ENCODE results near the gene OR10J1.
"Not testable (repeated sequence)": the region's sequence is repeated elsewhere in the genome, so short reads cannot be mapped to it uniquely, and the experiment has no call there.

Gene OR10J1

GRCh38 chr1:159441360-159441759 lies 1.8 kb downstream of the OR10J1 start:
- FAIRE-seq, result no peak
- no peak for DNase-seq (ENCODE audit: insufficient read length, low spot score)
- TF ChIP-seq POLR2A (IDR thresholded peaks at IDR 0.05; ENCODE audit: low read depth, low read length) (no peak), PAX5 (IDR thresholded peaks at IDR 0.05; ENCODE audit: insufficient read depth, low read length, severe bottlenecking) (no peak), POU2F2 (IDR thresholded peaks at IDR 0.05; ENCODE audit: low read depth, low read length) (no peak), TAF1 (IDR thresholded peaks at IDR 0.05; ENCODE audit: low read depth, low read length) (no peak), SPI1 (IDR thresholded peaks at IDR 0.05; ENCODE audit: low read depth, low read length) (no peak), POLR2AphosphoS5 (IDR thresholded peaks at IDR 0.05; ENCODE audit: low read depth, low read length) (no peak)

GRCh38 chr1:159442428-159442827 lies 2.9 kb downstream of the OR10J1 start:
- DNase-seq (ENCODE audit: insufficient read length, low spot score), result no peak
- TF ChIP-seq TAF1 (IDR thresholded peaks at IDR 0.05; ENCODE audit: low read depth, low read length), result no peak
- TF ChIP-seq POU2F2 (IDR thresholded peaks at IDR 0.05; ENCODE audit: low read depth, low read length), result no peak
- no peak for TF ChIP-seq POLR2AphosphoS5 (IDR thresholded peaks at IDR 0.05; ENCODE audit: low read depth, low read length)
- TF ChIP-seq POLR2A (IDR thresholded peaks at IDR 0.05; ENCODE audit: low read depth, low read length), result no peak
- no peak for TF ChIP-seq SPI1 (IDR thresholded peaks at IDR 0.05; ENCODE audit: low read depth, low read length)
- no peak for TF ChIP-seq PAX5 (IDR thresholded peaks at IDR 0.05; ENCODE audit: insufficient read depth, low read length, severe bottlenecking)
- FAIRE-seq, result no peak

GRCh38 chr1:159443066-159443750 lies 3.7 kb downstream of the OR10J1 start:
- no peak for TF ChIP-seq SPI1 (IDR thresholded peaks at IDR 0.05; ENCODE audit: low read depth, low read length)
- TF ChIP-seq POLR2A (IDR thresholded peaks at IDR 0.05; ENCODE audit: low read depth, low read length), result no peak
- no peak for TF ChIP-seq PAX5 (IDR thresholded peaks at IDR 0.05; ENCODE audit: insufficient read depth, low read length, severe bottlenecking)
- no peak for TF ChIP-seq POU2F2 (IDR thresholded peaks at IDR 0.05; ENCODE audit: low read depth, low read length)
- no peak for TF ChIP-seq POLR2AphosphoS5 (IDR thresholded peaks at IDR 0.05; ENCODE audit: low read depth, low read length)
- no peak for TF ChIP-seq TAF1 (IDR thresholded peaks at IDR 0.05; ENCODE audit: low read depth, low read length)
- FAIRE-seq (no peak), DNase-seq (ENCODE audit: insufficient read length, low spot score) (no peak)

GRCh38 chr1:159444511-159444910 lies 5.0 kb downstream of the OR10J1 start:
- FAIRE-seq (no peak), DNase-seq (ENCODE audit: insufficient read length, low spot score) (no peak)
- no peak for TF ChIP-seq SPI1 (IDR thresholded peaks at IDR 0.05; ENCODE audit: low read depth, low read length)
- TF ChIP-seq PAX5 (IDR thresholded peaks at IDR 0.05; ENCODE audit: insufficient read depth, low read length, severe bottlenecking), result no peak
- TF ChIP-seq TAF1 (IDR thresholded peaks at IDR 0.05; ENCODE audit: low read depth, low read length), result no peak
- no peak for TF ChIP-seq POLR2A (IDR thresholded peaks at IDR 0.05; ENCODE audit: low read depth, low read length)
- no peak for TF ChIP-seq POLR2AphosphoS5 (IDR thresholded peaks at IDR 0.05; ENCODE audit: low read depth, low read length)
- no peak for TF ChIP-seq POU2F2 (IDR thresholded peaks at IDR 0.05; ENCODE audit: low read depth, low read length)

- TF ChIP-seq POLR2AphosphoS5 (IDR thresholded peaks at IDR 0.05; ENCODE audit: low read depth, low read length), result no peak
- no peak for TF ChIP-seq PAX5 (IDR thresholded peaks at IDR 0.05; ENCODE audit: insufficient read depth, low read length, severe bottlenecking)
- TF ChIP-seq TAF1 (IDR thresholded peaks at IDR 0.05; ENCODE audit: low read depth, low read length), result no peak
- no peak for TF ChIP-seq SPI1 (IDR thresholded peaks at IDR 0.05; ENCODE audit: low read depth, low read length)
- TF ChIP-seq POLR2A (IDR thresholded peaks at IDR 0.05; ENCODE audit: low read depth, low read length), result no peak
- no peak for TF ChIP-seq POU2F2 (IDR thresholded peaks at IDR 0.05; ENCODE audit: low read depth, low read length)
- DNase-seq (ENCODE audit: insufficient read length, low spot score), result no peak
- FAIRE-seq, result no peak
Measured at GRCh38 chr1:159448181-159448580, 8.7 kb downstream of the OR10J1 start.

GRCh38 chr1:159449605-159450004 lies 10.1 kb downstream of the OR10J1 start:
- not testable (repeated sequence) for FAIRE-seq; DNase-seq (ENCODE audit: insufficient read length, low spot score)

- FAIRE-seq (no peak), DNase-seq (ENCODE audit: insufficient read length, low spot score) (no peak)
- TF ChIP-seq TAF1 (IDR thresholded peaks at IDR 0.05; ENCODE audit: low read depth, low read length) (no peak), POLR2A (IDR thresholded peaks at IDR 0.05; ENCODE audit: low read depth, low read length) (no peak), SPI1 (IDR thresholded peaks at IDR 0.05; ENCODE audit: low read depth, low read length) (no peak), PAX5 (IDR thresholded peaks at IDR 0.05; ENCODE audit: insufficient read depth, low read length, severe bottlenecking) (no peak), POU2F2 (IDR thresholded peaks at IDR 0.05; ENCODE audit: low read depth, low read length) (no peak), POLR2AphosphoS5 (IDR thresholded peaks at IDR 0.05; ENCODE audit: low read depth, low read length) (no peak)
Measured at GRCh38 chr1:159459551-159459950, 20.0 kb downstream of the OR10J1 start.

- DNase-seq (ENCODE audit: insufficient read length, low spot score), result no peak
- TF ChIP-seq TAF1 (IDR thresholded peaks at IDR 0.05; ENCODE audit: low read depth, low read length) (no peak), SPI1 (IDR thresholded peaks at IDR 0.05; ENCODE audit: low read depth, low read length) (no peak), POLR2A (IDR thresholded peaks at IDR 0.05; ENCODE audit: low read depth, low read length) (no peak), PAX5 (IDR thresholded peaks at IDR 0.05; ENCODE audit: insufficient read depth, low read length, severe bottlenecking) (no peak)
- FAIRE-seq, result no peak
Measured at GRCh38 chr1:159465191-159465603, 25.7 kb downstream of the OR10J1 start.

- no peak for TF ChIP-seq TAF1 (IDR thresholded peaks at IDR 0.05; ENCODE audit: low read depth, low read length)
- TF ChIP-seq SPI1 (IDR thresholded peaks at IDR 0.05; ENCODE audit: low read depth, low read length), result no peak
- TF ChIP-seq POLR2A (IDR thresholded peaks at IDR 0.05; ENCODE audit: low read depth, low read length), result no peak
- TF ChIP-seq POLR2AphosphoS5 (IDR thresholded peaks at IDR 0.05; ENCODE audit: low read depth, low read length), result no peak
- no peak for TF ChIP-seq POU2F2 (IDR thresholded peaks at IDR 0.05; ENCODE audit: low read depth, low read length)
- TF ChIP-seq PAX5 (IDR thresholded peaks at IDR 0.05; ENCODE audit: insufficient read depth, low read length, severe bottlenecking), result no peak
- FAIRE-seq (no peak), DNase-seq (ENCODE audit: insufficient read length, low spot score) (no peak)
Measured at GRCh38 chr1:159468321-159468720, 28.8 kb downstream of the OR10J1 start.

GRCh38 chr1:159469921-159470533 lies 30.5 kb downstream of the OR10J1 start:
- no peak for FAIRE-seq
- TF ChIP-seq PAX5 (IDR thresholded peaks at IDR 0.05; ENCODE audit: insufficient read depth, low read length, severe bottlenecking) (no peak), POLR2A (IDR thresholded peaks at IDR 0.05; ENCODE audit: low read depth, low read length) (no peak), TAF1 (IDR thresholded peaks at IDR 0.05; ENCODE audit: low read depth, low read length) (no peak), POU2F2 (IDR thresholded peaks at IDR 0.05; ENCODE audit: low read depth, low read length) (no peak), SPI1 (IDR thresholded peaks at IDR 0.05; ENCODE audit: low read depth, low read length) (no peak), POLR2AphosphoS5 (IDR thresholded peaks at IDR 0.05; ENCODE audit: low read depth, low read length) (no peak)
- no peak for DNase-seq (ENCODE audit: insufficient read length, low spot score)

All from GM12891 (cell line).